SU-DHL-6 (cell line): ENCODE measurements around the gene CCDC200.

Experiments
- H2AFZ ChIP-seq: fragments of 200-600 bp; sonication (generic); 2 replicates; pipeline ENCODE4 v1.6.1; 2014; ENCODE audit warnings: low read depth, mild to moderate bottlenecking, moderate library complexity, mixed read lengths, antibody characterized with exemption, low read length; ENCODE audit not compliant: severe bottlenecking
- H3F3A ChIP-seq: fragments of 200-600 bp; shearing (Covaris generic); 2 replicates; pipeline ENCODE4 v1.6.0; 2016; ENCODE audit warnings: antibody characterized with exemption, mild to moderate bottlenecking; ENCODE audit not compliant: insufficient read depth
- H3K27ac ChIP-seq: fragments of 200-600 bp; sonication (generic); 2 replicates; pipeline ENCODE4 v1.5.1; 2016; ENCODE audit warnings: low read depth, mild to moderate bottlenecking, low read length, moderate library complexity, mixed read lengths
- H3K27me3 ChIP-seq: fragments of 200-600 bp; sonication (generic), shearing (Covaris generic); 2 replicates; pipeline ENCODE4 v1.6.0; 2014; ENCODE audit warnings: mild to moderate bottlenecking, low read length
- H3K36me3 ChIP-seq: fragments of 200-600 bp; sonication (generic); 2 replicates; pipeline ENCODE4 v1.6.1; 2014; ENCODE audit warnings: mild to moderate bottlenecking, low read length, mixed read lengths
- H3K4me2 ChIP-seq: fragments of 300-600, 200-600 bp; shearing (Covaris generic), sonication (generic); 2 replicates; pipeline ENCODE4 v1.6.0; 2014; ENCODE audit warnings: low read length, low read depth, mild to moderate bottlenecking; ENCODE audit not compliant: poor library complexity, severe bottlenecking
- H3K4me3 ChIP-seq: fragments of 200-600 bp; sonication (generic); 2 replicates; pipeline ENCODE4 v1.5.1; 2014; ENCODE audit warnings: antibody characterized with exemption, low read length, mild to moderate bottlenecking, mixed read lengths; ENCODE audit not compliant: insufficient read depth, poor library complexity, severe bottlenecking
- H3K79me2 ChIP-seq: fragments of 200-600 bp; sonication (generic); 2 replicates; pipeline ENCODE4 v1.6.1; 2014; ENCODE audit warnings: mild to moderate bottlenecking, low read length, moderate library complexity; ENCODE audit not compliant: insufficient read depth
- H3K9ac ChIP-seq: fragments of 200-600 bp; sonication (generic); 2 replicates; pipeline ENCODE4 v1.7.0; 2014; ENCODE audit warnings: mild to moderate bottlenecking, low read length
- H3K9me2 ChIP-seq: fragments of 200-600 bp; sonication (generic); replicated peaks from 2 replicates; pipeline ENCODE4 v1.6.1; 2014; ENCODE audit warnings: low read length; ENCODE audit not compliant: insufficient read depth
- H3K9me3 ChIP-seq: fragments of 200-600 bp; sonication (generic); 2 replicates; pipeline ENCODE4 v1.6.1; 2014; ENCODE audit warnings: low read length, mixed read lengths; ENCODE audit not compliant: insufficient read depth
- H4K20me1 ChIP-seq: fragments of 200-600 bp; sonication (generic); 2 replicates; pipeline ENCODE4 v1.6.1; 2014; ENCODE audit warnings: low read depth, mild to moderate bottlenecking, antibody characterized with exemption, low read length, moderate library complexity, mixed read lengths
- EZH2phosphoT487 ChIP-seq: fragments of 200-600 bp; sonication (generic), shearing (Covaris generic); conservative IDR thresholded peaks from 2 replicates; pipeline ENCODE4 v1.6.1; 2018; ENCODE audit warnings: mild to moderate bottlenecking, antibody characterized with exemption, low read length, moderate library complexity, mixed read lengths
- TF ChIP-seq, protein P1 (sequence below): fragments of 200-600 bp; sonication (generic); IDR thresholded peaks from one replicate; pipeline ENCODE4 v1.5.1; 2017; ENCODE audit warnings: antibody characterized with exemption, mild to moderate bottlenecking, low read length, moderate library complexity; ENCODE audit not compliant: insufficient read depth, poor library complexity, severe bottlenecking

CCDC200 gene

DNA sequence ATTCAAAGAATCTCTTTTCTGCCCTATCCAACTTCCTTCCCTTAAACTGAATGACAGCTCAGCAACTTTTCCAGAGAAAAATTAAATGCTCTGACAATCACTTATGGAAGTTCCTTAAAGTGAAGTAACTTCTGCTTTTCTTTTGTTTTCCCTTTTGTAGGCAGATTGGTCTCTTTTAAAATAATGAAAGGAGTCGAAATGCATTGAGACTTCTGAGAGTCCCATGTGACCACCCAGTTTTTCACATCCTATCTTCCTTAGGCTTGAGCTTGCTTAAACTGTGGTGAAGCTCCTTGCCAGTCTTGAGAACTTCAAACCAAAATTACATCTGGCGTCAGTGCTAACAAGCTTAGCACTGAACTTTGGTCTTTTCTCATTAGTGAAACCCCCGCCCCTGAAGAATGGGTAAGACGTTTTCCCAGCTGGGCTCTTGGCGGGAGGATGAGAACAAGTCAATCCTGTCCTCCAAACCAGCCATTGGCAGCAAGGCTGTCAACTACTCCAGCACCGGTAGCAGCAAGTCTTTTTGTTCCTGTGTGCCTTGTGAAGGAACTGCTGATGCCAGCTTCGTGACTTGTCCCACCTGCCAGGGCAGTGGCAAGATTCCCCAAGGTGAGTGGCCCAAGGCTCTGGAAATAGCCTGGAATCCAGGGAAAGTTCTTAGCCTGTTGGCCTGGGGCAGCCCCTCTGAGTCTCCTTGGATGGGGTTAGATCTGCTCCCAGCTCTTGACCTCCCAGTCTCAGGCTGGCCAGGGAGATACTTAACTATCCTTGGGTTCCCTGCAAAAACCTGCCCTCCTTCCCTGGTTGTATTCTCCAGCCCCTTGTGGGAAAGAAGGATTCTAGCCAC is 15.6 kb downstream of the CCDC200 start:
- no peaks in the 10 kb centered on the region for H3K9me2 ChIP-seq
- peak overlapping the region; percentile 87 for H3K4me3 ChIP-seq
- no peaks in the 10 kb centered on the region for H4K20me1 ChIP-seq
- no peak overlapping the region for H2AFZ ChIP-seq
- TF ChIP-seq, protein P1, sequence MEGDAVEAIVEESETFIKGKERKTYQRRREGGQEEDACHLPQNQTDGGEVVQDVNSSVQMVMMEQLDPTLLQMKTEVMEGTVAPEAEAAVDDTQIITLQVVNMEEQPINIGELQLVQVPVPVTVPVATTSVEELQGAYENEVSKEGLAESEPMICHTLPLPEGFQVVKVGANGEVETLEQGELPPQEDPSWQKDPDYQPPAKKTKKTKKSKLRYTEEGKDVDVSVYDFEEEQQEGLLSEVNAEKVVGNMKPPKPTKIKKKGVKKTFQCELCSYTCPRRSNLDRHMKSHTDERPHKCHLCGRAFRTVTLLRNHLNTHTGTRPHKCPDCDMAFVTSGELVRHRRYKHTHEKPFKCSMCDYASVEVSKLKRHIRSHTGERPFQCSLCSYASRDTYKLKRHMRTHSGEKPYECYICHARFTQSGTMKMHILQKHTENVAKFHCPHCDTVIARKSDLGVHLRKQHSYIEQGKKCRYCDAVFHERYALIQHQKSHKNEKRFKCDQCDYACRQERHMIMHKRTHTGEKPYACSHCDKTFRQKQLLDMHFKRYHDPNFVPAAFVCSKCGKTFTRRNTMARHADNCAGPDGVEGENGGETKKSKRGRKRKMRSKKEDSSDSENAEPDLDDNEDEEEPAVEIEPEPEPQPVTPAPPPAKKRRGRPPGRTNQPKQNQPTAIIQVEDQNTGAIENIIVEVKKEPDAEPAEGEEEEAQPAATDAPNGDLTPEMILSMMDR, result no peak
- no peak for TF ChIP-seq EZH2phosphoT487
- peaks cover 12% of the 10 kb centered on the region for H3F3A ChIP-seq
- H3K4me2 ChIP-seq, result peak overlapping the region; percentile 91
- peak overlapping the region; percentile 55; the same call in 1 of the 2 replicates for H3K27ac ChIP-seq
- no peaks in the 10 kb centered on the region for H3K9me3 ChIP-seq
- no peaks in the 10 kb centered on the region for H3K36me3 ChIP-seq
- no peaks in the 10 kb centered on the region for H3K79me2 ChIP-seq
- H3K9ac ChIP-seq, result peak overlapping the region; percentile 71
- H3K27me3 ChIP-seq, result no peaks in the 10 kb centered on the region

GRCh38 chr17:43211480-43212402 is 16.7 kb downstream of the CCDC200 start, which contains the start of gene TMEM106A:
Gene TMEM106A (plus strand): TSS chr17:43211875. CDS start chr17:43213042, 1,167 bp downstream.
- Histone ChIP-seq H2AFZ (peak within 1 kb of the TSS; percentile 86), H3K9me3 (no peaks in the 10 kb centered on the region), H3K27ac (peak within 1 kb of the TSS; percentile 65), H4K20me1 (no peaks in the 10 kb centered on the region), H3K9me2 (no peaks in the 10 kb centered on the region), H3K27me3 (no peaks in the 10 kb centered on the region), H3K36me3 (no peaks in the 10 kb centered on the region), H3K79me2 (no peaks in the 10 kb centered on the region), H3F3A (peaks cover 12% of the 10 kb centered on the region), H3K9ac (peak within 1 kb of the TSS; percentile 71), H3K4me3 (peak within 1 kb of the TSS; percentile 87), H3K4me2 (peak within 1 kb of the TSS; percentile 91)
- no peak for TF ChIP-seq EZH2phosphoT487
- TF ChIP-seq, protein P1, result peak; percentile 6

DNA sequence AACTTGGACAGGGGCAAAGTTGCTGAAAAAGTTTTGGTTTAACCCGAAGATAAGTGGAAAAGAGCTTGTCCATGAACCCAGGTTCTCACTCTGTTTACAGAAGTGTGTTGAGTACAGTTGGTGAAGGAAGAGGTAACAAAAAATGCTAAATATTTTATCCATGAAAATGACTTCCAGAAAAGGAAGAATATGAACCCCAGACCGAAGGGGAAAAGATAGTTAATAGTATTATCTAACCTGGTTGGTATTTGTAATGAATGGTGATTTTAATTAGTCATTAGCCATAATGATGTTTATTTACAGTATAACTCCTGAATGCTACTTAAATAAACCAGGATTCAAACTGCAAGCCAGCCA is 17.3 kb downstream of the CCDC200 start:
- no peaks in the 10 kb centered on the region for H4K20me1 ChIP-seq
- peak overlapping the region; percentile 87 for H3K4me3 ChIP-seq
- no peaks in the 10 kb centered on the region for H3K9me2 ChIP-seq
- H3K27ac ChIP-seq, result peak overlapping the region; percentile 65
- peaks cover 12% of the 10 kb centered on the region for H3F3A ChIP-seq
- no peaks in the 10 kb centered on the region for H3K9me3 ChIP-seq
- no peaks in the 10 kb centered on the region for H3K27me3 ChIP-seq
- H3K9ac ChIP-seq, result peak overlapping the region; percentile 71
- peak overlapping the region; percentile 86 for H2AFZ ChIP-seq
- no peaks in the 10 kb centered on the region for H3K79me2 ChIP-seq
- no peak for TF ChIP-seq EZH2phosphoT487
- TF ChIP-seq, protein P1, result no peak
- no peaks in the 10 kb centered on the region for H3K36me3 ChIP-seq
- peak overlapping the region; percentile 91 for H3K4me2 ChIP-seq
